B cell (primary cell): ENCODE results near the gene GAMT.

ENCODE experiments used
- CTCF ChIP-seq: fragments of 200-600 bp; IDR thresholded peaks from one replicate; pipeline ENCODE4 v1.8.0; 2022; ENCODE audit warnings: antibody characterized with exemption, mild to moderate bottlenecking
- EZH2 ChIP-seq: IDR thresholded peaks from 2 replicates; pipeline ENCODE4 v1.6.1; 2012; ENCODE audit warnings: borderline replicate concordance, low read depth, mild to moderate bottlenecking, moderate library complexity, low read length; ENCODE audit not compliant: insufficient read depth, poor library complexity, severe bottlenecking

GRCh38 chr19:1356508-1356865, 44.9 kb downstream of the GAMT start:
- no peak for TF ChIP-seq CTCF
- TF ChIP-seq EZH2, result no peak
